Measurements from ENCODE around the gene TAF1B.
A peak's percentile ranks its signal among the peaks of the same experiment; 100 is the strongest.

Gene TAF1B

DNA sequence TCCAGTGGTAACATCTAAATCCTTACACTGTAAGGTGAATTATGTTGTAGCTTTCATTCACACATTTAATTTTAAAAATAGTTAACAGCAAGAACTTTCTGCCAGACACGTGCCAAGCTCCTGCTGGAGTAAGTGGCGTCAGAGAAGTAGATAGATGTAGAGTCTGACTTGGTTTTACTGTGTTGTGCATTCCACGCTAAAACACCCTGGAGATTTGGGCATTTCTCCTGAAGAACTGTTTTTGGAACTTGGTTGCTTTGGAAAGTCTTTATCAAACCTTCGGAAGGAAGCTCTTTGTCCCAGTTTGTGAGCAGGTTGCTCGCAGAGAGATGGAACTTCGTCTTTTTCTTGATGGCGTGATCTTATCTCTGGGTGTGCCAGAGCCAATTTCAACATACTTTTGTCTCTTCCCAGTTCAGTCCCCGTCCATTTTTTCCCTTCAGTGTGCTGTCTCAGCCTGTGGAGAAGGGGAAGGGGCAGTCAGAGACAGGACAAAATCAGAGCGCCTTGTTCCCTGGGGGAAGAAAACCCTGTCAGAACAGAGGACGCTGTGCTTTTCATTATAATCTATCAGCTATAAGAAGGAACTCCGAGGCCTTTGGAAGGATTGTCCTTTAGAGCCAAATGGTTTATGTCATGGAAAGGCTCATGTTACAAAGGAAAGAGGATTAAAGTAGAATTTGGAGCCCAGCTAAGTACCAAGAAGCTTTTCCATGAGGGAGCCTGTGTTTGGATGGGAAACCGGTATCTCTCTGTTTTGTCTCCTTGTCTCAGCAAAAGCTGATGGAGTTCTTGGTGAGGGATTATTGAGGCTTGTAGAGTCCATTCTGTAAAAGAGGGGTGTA lies 127.1 kb downstream of the TAF1B start:
- no peaks in the 10 kb centered on the region for H3K27me3 ChIP-seq (ENCODE audit: control insufficient read depth in 5 of 5, insufficient read depth in 4 of 5, low read length in 5 of 5)
- H3K4me3 ChIP-seq (ENCODE audit: low read depth in 1 of 5, low read length in 5 of 5): peak overlapping the region in 1 of 5 donors; percentile 5
- H3K9me3 ChIP-seq (ENCODE audit: control insufficient read depth in 5 of 5, low read length in 5 of 5): no peaks in the 10 kb centered on the region
- H3K9ac ChIP-seq (ENCODE audit: low read length in 5 of 5): peak overlapping the region in 2 of 5 donors; percentile 8 to 34
- H3K4me1 ChIP-seq (ENCODE audit: control insufficient read depth in 5 of 5, insufficient read depth in 5 of 5, low read length in 5 of 5): peaks cover 0 to 17% (median 4%) of the 10 kb centered on the region in 5 donors
- no peak overlapping the region for H3K27ac ChIP-seq (ENCODE audit: low read depth, low read length)
- H3K36me3 ChIP-seq (ENCODE audit: control insufficient read depth in 5 of 5, insufficient read depth in 5 of 5, low read length in 5 of 5): peaks cover 0 to 10% (median 7%) of the 10 kb centered on the region in 5 donors

GRCh38 chr2:9971105-9971818 lies 128.0 kb downstream of the TAF1B start:
- Histone ChIP-seq H3K36me3 (ENCODE audit: control insufficient read depth in 5 of 5, insufficient read depth in 5 of 5, low read length in 5 of 5) (peaks cover 0 to 8% (median 4%) of the 10 kb centered on the region in 5 donors), H3K4me1 (ENCODE audit: control insufficient read depth in 5 of 5, insufficient read depth in 5 of 5, low read length in 5 of 5) (peaks cover 4 to 20% (median 8%) of the 10 kb centered on the region in 5 donors), H3K9me3 (ENCODE audit: control insufficient read depth in 5 of 5, low read length in 5 of 5) (no peaks in the 10 kb centered on the region), H3K4me3 (ENCODE audit: low read depth in 1 of 5, low read length in 5 of 5) (no peak overlapping the region), H3K27me3 (ENCODE audit: control insufficient read depth in 5 of 5, insufficient read depth in 4 of 5, low read length in 5 of 5) (no peaks in the 10 kb centered on the region), H3K9ac (ENCODE audit: low read length in 5 of 5) (no peak overlapping the region), H3K27ac (ENCODE audit: low read depth, low read length) (no peak overlapping the region)

DNA sequence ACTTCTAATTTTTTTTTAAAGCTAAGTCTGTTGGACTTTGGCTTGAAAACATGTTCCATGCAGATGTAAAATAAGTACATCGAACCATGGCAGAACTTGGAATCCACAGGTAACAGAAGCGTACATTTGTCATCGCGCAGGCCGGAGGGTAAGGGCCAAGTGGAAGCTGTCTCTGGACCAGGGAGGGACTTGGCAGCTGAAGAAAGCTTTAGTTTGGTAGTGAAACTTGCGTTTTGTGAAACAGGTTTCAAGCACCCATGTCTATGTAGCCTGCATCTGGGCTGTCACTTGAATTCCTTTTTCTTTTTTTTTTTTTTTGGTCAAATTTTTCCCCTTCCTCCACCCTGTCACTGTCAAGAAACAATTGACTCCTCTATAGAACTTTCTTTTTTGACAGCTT lies 128.6 kb downstream of the TAF1B start:
- H3K9me3 ChIP-seq (ENCODE audit: control insufficient read depth in 5 of 5, low read length in 5 of 5): no peaks in the 10 kb centered on the region
- peaks cover 4 to 26% (median 10%) of the 10 kb centered on the region in 5 donors for H3K4me1 ChIP-seq (ENCODE audit: control insufficient read depth in 5 of 5, insufficient read depth in 5 of 5, low read length in 5 of 5)
- peaks cover 0 to 8% (median 4%) of the 10 kb centered on the region in 5 donors for H3K36me3 ChIP-seq (ENCODE audit: control insufficient read depth in 5 of 5, insufficient read depth in 5 of 5, low read length in 5 of 5)
- no peak overlapping the region for H3K4me3 ChIP-seq (ENCODE audit: low read depth in 1 of 5, low read length in 5 of 5)
- no peak overlapping the region for H3K9ac ChIP-seq (ENCODE audit: low read length in 5 of 5)
- no peak overlapping the region for H3K27ac ChIP-seq (ENCODE audit: low read depth, low read length)
- H3K27me3 ChIP-seq (ENCODE audit: control insufficient read depth in 5 of 5, insufficient read depth in 4 of 5, low read length in 5 of 5): no peaks in the 10 kb centered on the region

- peaks cover 4 to 26% (median 10%) of the 10 kb centered on the region in 5 donors for H3K4me1 ChIP-seq (ENCODE audit: control insufficient read depth in 5 of 5, insufficient read depth in 5 of 5, low read length in 5 of 5)
Measured at GRCh38 chr2:9972621-9973479, 129.6 kb downstream of the TAF1B start.

DNA sequence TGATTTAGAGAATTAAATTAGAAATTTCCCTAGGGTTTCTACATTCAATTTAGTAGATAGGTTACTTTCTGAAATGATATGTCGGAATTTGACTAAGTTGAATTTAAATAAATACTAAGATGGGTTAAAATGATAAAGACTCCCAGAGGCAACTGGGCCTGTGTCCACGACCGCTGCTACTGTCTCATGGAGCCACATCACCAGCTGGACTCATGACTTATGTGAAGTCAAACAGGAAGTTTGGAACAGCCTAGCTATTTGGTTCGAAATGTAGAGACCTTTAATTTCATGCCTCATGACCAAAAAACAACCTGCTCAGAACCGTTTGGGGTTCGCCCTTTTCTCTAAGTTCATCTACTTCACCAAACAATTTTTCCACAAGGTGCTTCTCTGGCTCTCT lies 130.4 kb downstream of the TAF1B start:
- H3K27ac ChIP-seq (ENCODE audit: low read depth, low read length): no peak overlapping the region
- peaks cover 0 to 8% (median 0%) of the 10 kb centered on the region in 5 donors for H3K36me3 ChIP-seq (ENCODE audit: control insufficient read depth in 5 of 5, insufficient read depth in 5 of 5, low read length in 5 of 5)
- H3K4me1 ChIP-seq (ENCODE audit: control insufficient read depth in 5 of 5, insufficient read depth in 5 of 5, low read length in 5 of 5): peaks cover 4 to 26% (median 10%) of the 10 kb centered on the region in 5 donors
- no peaks in the 10 kb centered on the region for H3K9me3 ChIP-seq (ENCODE audit: control insufficient read depth in 5 of 5, low read length in 5 of 5)
- no peak overlapping the region for H3K9ac ChIP-seq (ENCODE audit: low read length in 5 of 5)
- no peaks in the 10 kb centered on the region for H3K27me3 ChIP-seq (ENCODE audit: control insufficient read depth in 5 of 5, insufficient read depth in 4 of 5, low read length in 5 of 5)
- H3K4me3 ChIP-seq (ENCODE audit: low read depth in 1 of 5, low read length in 5 of 5): no peak overlapping the region

More at GRCh38 chr2:9972621-9973479, 129.6 kb downstream of the TAF1B start:
- H3K4me3 ChIP-seq (ENCODE audit: low read depth in 1 of 5, low read length in 5 of 5): no peak overlapping the region
- no peak overlapping the region for H3K27ac ChIP-seq (ENCODE audit: low read depth, low read length)
- H3K36me3 ChIP-seq (ENCODE audit: control insufficient read depth in 5 of 5, insufficient read depth in 5 of 5, low read length in 5 of 5): peaks cover 0 to 8% (median 1%) of the 10 kb centered on the region in 5 donors
- H3K27me3 ChIP-seq (ENCODE audit: control insufficient read depth in 5 of 5, insufficient read depth in 4 of 5, low read length in 5 of 5): no peaks in the 10 kb centered on the region
- no peak overlapping the region for H3K9ac ChIP-seq (ENCODE audit: low read length in 5 of 5)
- no peaks in the 10 kb centered on the region for H3K9me3 ChIP-seq (ENCODE audit: control insufficient read depth in 5 of 5, low read length in 5 of 5)

GRCh38 chr2:9974343-9974742 lies 131.1 kb downstream of the TAF1B start:
- no peak overlapping the region for H3K27ac ChIP-seq (ENCODE audit: low read depth, low read length)
- H3K4me3 ChIP-seq (ENCODE audit: low read depth in 1 of 5, low read length in 5 of 5): no peak overlapping the region
- no peaks in the 10 kb centered on the region for H3K9me3 ChIP-seq (ENCODE audit: control insufficient read depth in 5 of 5, low read length in 5 of 5)
- H3K4me1 ChIP-seq (ENCODE audit: control insufficient read depth in 5 of 5, insufficient read depth in 5 of 5, low read length in 5 of 5): peaks cover 4 to 26% (median 10%) of the 10 kb centered on the region in 5 donors
- peaks cover 0 to 8% (median 0%) of the 10 kb centered on the region in 5 donors for H3K36me3 ChIP-seq (ENCODE audit: control insufficient read depth in 5 of 5, insufficient read depth in 5 of 5, low read length in 5 of 5)
- no peaks in the 10 kb centered on the region for H3K27me3 ChIP-seq (ENCODE audit: control insufficient read depth in 5 of 5, insufficient read depth in 4 of 5, low read length in 5 of 5)
- no peak overlapping the region for H3K9ac ChIP-seq (ENCODE audit: low read length in 5 of 5)

DNA sequence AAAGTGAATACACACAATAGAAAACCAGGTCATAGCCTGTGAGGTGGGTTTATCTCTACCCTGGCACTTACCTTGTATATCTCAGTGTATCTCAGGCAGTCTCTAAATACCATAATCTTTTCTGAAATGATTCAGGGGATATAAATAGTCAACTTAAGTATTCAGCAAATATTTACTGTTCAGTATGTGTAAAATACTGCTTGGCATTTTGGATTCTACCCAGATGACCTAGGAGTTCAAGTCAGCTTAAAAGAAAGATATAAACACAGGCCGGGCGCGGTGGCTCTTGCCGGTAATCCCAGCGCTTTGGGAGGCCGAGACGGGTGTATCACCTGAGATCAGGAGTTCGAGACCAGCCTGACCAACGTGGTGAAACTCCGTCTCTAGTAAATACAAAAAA lies 132.1 kb downstream of the TAF1B start:
- Histone ChIP-seq H3K4me1 (ENCODE audit: control insufficient read depth in 5 of 5, insufficient read depth in 5 of 5, low read length in 5 of 5) (peaks cover 4 to 23% (median 10%) of the 10 kb centered on the region in 5 donors), H3K9ac (ENCODE audit: low read length in 5 of 5) (no peak overlapping the region), H3K36me3 (ENCODE audit: control insufficient read depth in 5 of 5, insufficient read depth in 5 of 5, low read length in 5 of 5) (peaks cover 0 to 8% (median 0%) of the 10 kb centered on the region in 5 donors), H3K9me3 (ENCODE audit: control insufficient read depth in 5 of 5, low read length in 5 of 5) (no peaks in the 10 kb centered on the region), H3K4me3 (ENCODE audit: low read depth in 1 of 5, low read length in 5 of 5) (no peak overlapping the region), H3K27ac (ENCODE audit: low read depth, low read length) (no peak overlapping the region), H3K27me3 (ENCODE audit: control insufficient read depth in 5 of 5, insufficient read depth in 4 of 5, low read length in 5 of 5) (no peaks in the 10 kb centered on the region)

DNA sequence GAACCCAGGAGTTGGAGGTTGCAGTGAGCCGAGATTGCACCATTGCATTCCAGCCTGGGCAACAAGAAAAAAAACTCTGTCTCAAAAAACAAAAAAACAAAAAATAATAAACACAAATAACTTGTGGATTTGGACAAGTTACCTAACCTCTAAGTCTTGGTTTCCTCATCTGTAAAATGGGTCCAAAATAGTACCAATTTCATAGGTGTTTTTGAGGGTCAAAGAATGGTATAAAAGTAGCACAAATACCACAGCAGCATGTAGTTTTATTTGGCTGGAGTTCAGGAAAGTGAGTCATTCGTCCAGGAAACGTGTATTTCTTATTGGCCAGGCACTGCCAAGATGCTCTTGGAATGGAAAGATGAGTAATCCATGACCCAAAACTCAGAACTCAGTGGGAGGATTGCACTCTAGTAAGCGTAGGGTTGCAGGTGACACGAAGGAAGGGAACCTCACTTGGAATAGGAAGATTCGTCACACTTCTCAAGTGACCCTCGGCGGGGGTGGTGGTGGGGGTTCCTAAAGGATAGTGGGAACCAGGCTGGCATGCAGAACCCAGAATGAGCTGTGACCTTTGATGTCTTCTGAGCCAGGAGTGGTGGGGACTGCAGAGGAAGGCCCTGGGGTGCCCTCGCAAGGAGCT lies 132.7 kb downstream of the TAF1B start:
- Histone ChIP-seq H3K27me3 (ENCODE audit: control insufficient read depth in 5 of 5, insufficient read depth in 4 of 5, low read length in 5 of 5) (no peaks in the 10 kb centered on the region), H3K4me1 (ENCODE audit: control insufficient read depth in 5 of 5, insufficient read depth in 5 of 5, low read length in 5 of 5) (peaks cover 4 to 17% (median 10%) of the 10 kb centered on the region in 5 donors), H3K4me3 (ENCODE audit: low read depth in 1 of 5, low read length in 5 of 5) (no peak overlapping the region), H3K27ac (ENCODE audit: low read depth, low read length) (no peak overlapping the region), H3K9me3 (ENCODE audit: control insufficient read depth in 5 of 5, low read length in 5 of 5) (no peaks in the 10 kb centered on the region), H3K9ac (ENCODE audit: low read length in 5 of 5) (no peak overlapping the region), H3K36me3 (ENCODE audit: control insufficient read depth in 5 of 5, insufficient read depth in 5 of 5, low read length in 5 of 5) (peaks cover 0 to 8% (median 0%) of the 10 kb centered on the region in 5 donors)

- H3K4me1 ChIP-seq (ENCODE audit: control insufficient read depth in 5 of 5, insufficient read depth in 5 of 5, low read length in 5 of 5): peaks cover 0 to 37% (median 26%) of the 10 kb centered on the region in 5 donors
Measured at GRCh38 chr2:9979977-9980376, 136.7 kb downstream of the TAF1B start.

More at GRCh38 chr2:9979977-9980376, 136.7 kb downstream of the TAF1B start:
- H3K27me3 ChIP-seq (ENCODE audit: control insufficient read depth in 5 of 5, insufficient read depth in 4 of 5, low read length in 5 of 5): no peaks in the 10 kb centered on the region
- H3K27ac ChIP-seq (ENCODE audit: low read depth, low read length): no peak overlapping the region
- peaks cover 0 to under 1% (median 0%) of the 10 kb centered on the region in 5 donors for H3K36me3 ChIP-seq (ENCODE audit: control insufficient read depth in 5 of 5, insufficient read depth in 5 of 5, low read length in 5 of 5)
- no peaks in the 10 kb centered on the region for H3K9me3 ChIP-seq (ENCODE audit: control insufficient read depth in 5 of 5, low read length in 5 of 5)
- no peak overlapping the region for H3K4me3 ChIP-seq (ENCODE audit: low read depth in 1 of 5, low read length in 5 of 5)
- H3K9ac ChIP-seq (ENCODE audit: low read length in 5 of 5): no peak overlapping the region
